GM19397 (cell line): ENCODE measurements around the gene NET1.
A peak's percentile ranks its signal among the peaks of the same experiment; 100 is the strongest.
"Not testable (repeated sequence)": the region's sequence is repeated elsewhere in the genome, so short reads cannot be mapped to it uniquely, and the experiment has no call there.

ENCODE experiments used
- ATAC-seq: cut with Tn5 transposase; IDR thresholded peaks from one replicate; pipeline ENCODE4 v1.9.1; 2021; ENCODE audit warnings: mild to moderate bottlenecking, moderate library complexity; ENCODE audit not compliant: unreplicated experiment

NET1 gene

GRCh38 chr10:5396556-5397300 lies 15.6 kb upstream of the NET1 start:
- ATAC-seq, result no peak

- no peak for ATAC-seq
Observed at GRCh38 chr10:5399332-5399731, 13.0 kb upstream of the NET1 start.

GRCh38 chr10:5400468-5401240 lies 11.7 kb upstream of the NET1 start:
- no peak for ATAC-seq

GRCh38 chr10:5402798-5403197 lies 9.6 kb upstream of the NET1 start:
- ATAC-seq, result no peak

- ATAC-seq, result no peak
Observed at GRCh38 chr10:5404208-5405041, 7.9 kb upstream of the NET1 start, which contains the start of gene TUBAL3. Gene TUBAL3 (minus strand): TSS chr10:5404828. CDS start chr10:5404792, 36 bp downstream.

- ATAC-seq, result no peak
Observed at GRCh38 chr10:5406918-5407317, 5.4 kb upstream of the NET1 start.

- not testable (repeated sequence) for ATAC-seq
Observed at GRCh38 chr10:5410787-5411186, 1.6 kb upstream of the NET1 start.

- no peak for ATAC-seq
Observed at GRCh38 chr10:5411941-5412276, 448 bp upstream of the NET1 start.

- ATAC-seq, result no peak
Observed at GRCh38 chr10:5413012-5413938, 918 bp downstream of the NET1 start.

GRCh38 chr10:5416981-5417380 lies 4.6 kb downstream of the NET1 start:
- ATAC-seq, result no peak

GRCh38 chr10:5418584-5418983 lies 6.2 kb downstream of the NET1 start:
- ATAC-seq, result no peak

- ATAC-seq, result no peak
Observed at GRCh38 chr10:5419466-5420094, 7.2 kb downstream of the NET1 start.

- ATAC-seq, result no peak
Observed at GRCh38 chr10:5423771-5424170, 11.4 kb downstream of the NET1 start.

- ATAC-seq, result no peak
Observed at GRCh38 chr10:5424751-5425150, 12.4 kb downstream of the NET1 start.

GRCh38 chr10:5428133-5428532 lies 15.8 kb downstream of the NET1 start:
- ATAC-seq, result no peak

- ATAC-seq, result no peak
Observed at GRCh38 chr10:5433182-5433581, 20.8 kb downstream of the NET1 start.

- peak; percentile 58 for ATAC-seq
Observed at GRCh38 chr10:5434017-5434753, 21.8 kb downstream of the NET1 start.

GRCh38 chr10:5435328-5435727 lies 23.0 kb downstream of the NET1 start:
- no peak for ATAC-seq

GRCh38 chr10:5440206-5440605 lies 27.8 kb downstream of the NET1 start:
- no peak for ATAC-seq
